Measurements from ENCODE around the gene ATF6. TPM values are rescaled to one million over a fixed set of nuclear protein-coding genes. Genes with fewer than 3 reads are reported as not detected.

Gene ATF6
- total RNA-seq, 1 experiment from 2014 or later = 16.4 TPM

DNA sequence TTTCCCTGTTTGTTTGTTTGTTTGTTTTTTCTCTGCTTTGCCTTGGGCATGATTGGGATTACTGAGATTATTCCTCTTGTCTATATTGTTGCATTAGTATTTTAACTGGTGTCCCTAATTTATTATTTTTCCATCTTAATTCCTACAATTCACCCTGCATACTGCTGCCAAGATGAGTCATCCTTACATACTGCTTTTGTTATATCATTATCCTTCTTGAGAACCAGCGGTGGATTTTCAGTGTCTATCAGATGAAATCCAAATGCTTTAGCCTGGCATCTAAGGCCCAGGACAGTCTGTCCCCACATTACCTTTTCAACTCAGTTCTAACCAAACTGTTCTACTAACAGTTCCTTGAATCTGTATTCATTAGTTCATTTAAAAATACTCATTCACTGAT lies 155.9 kb downstream of the ATF6 start:
- H3K4me3 ChIP-seq (ENCODE audit: low read depth in 2 of 2, low read length in 2 of 2) = no peak overlapping the region
- no peaks in the 10 kb centered on the region for H3K9me3 ChIP-seq (ENCODE audit: control insufficient read depth, insufficient read depth, low read depth, low read length)
- POLR2A ChIA-PET = no interaction called here
- no peak for DNase-seq (ENCODE audit: low read depth, low spot score)
- intact Hi-C loops (cut with micrococcal nuclease; ENCODE audit: unreplicated experiment) (loop anchor here (10.0 kb wide), 1 partner anchor 47 kb away; no protein-coding TSS in a partner anchor), in situ Hi-C loops (cut with HindIII; ENCODE audit: low pct_unique_long_range_greater_than_20kb, low sequenced_read_pairs) (no loop called here)
- CTCF ChIA-PET = no interaction called here
- no peak overlapping the region for H3K27ac ChIP-seq (ENCODE audit: low read length)
- no peaks in the 10 kb centered on the region for H3K4me1 ChIP-seq (ENCODE audit: control insufficient read depth, insufficient read depth, low read length)
- no peaks in the 10 kb centered on the region for H3K36me3 ChIP-seq (ENCODE audit: control insufficient read depth, insufficient read depth, low read length)
- no peaks in the 10 kb centered on the region for H3K27me3 ChIP-seq (ENCODE audit: control insufficient read depth, insufficient read depth, low read length)
- no peak for ATAC-seq
- no TSS peak for BruUV-seq (replicated peaks)
- TF ChIP-seq TCF7L2 (IDR thresholded peaks at IDR 0.05; ENCODE audit: low read depth, low read length) (no peak), POLR2AphosphoS5 (IDR thresholded peaks at IDR 0.05; ENCODE audit: low read depth, low read length) (no peak), SIN3A (IDR thresholded peaks at IDR 0.05; ENCODE audit: borderline replicate concordance, insufficient read depth, low read depth, low read length) (no peak)
- TF ChIP-seq, protein P1, sequence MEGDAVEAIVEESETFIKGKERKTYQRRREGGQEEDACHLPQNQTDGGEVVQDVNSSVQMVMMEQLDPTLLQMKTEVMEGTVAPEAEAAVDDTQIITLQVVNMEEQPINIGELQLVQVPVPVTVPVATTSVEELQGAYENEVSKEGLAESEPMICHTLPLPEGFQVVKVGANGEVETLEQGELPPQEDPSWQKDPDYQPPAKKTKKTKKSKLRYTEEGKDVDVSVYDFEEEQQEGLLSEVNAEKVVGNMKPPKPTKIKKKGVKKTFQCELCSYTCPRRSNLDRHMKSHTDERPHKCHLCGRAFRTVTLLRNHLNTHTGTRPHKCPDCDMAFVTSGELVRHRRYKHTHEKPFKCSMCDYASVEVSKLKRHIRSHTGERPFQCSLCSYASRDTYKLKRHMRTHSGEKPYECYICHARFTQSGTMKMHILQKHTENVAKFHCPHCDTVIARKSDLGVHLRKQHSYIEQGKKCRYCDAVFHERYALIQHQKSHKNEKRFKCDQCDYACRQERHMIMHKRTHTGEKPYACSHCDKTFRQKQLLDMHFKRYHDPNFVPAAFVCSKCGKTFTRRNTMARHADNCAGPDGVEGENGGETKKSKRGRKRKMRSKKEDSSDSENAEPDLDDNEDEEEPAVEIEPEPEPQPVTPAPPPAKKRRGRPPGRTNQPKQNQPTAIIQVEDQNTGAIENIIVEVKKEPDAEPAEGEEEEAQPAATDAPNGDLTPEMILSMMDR (IDR thresholded peaks at IDR 0.05) = no peak
- TF ChIP-seq, protein P2, sequence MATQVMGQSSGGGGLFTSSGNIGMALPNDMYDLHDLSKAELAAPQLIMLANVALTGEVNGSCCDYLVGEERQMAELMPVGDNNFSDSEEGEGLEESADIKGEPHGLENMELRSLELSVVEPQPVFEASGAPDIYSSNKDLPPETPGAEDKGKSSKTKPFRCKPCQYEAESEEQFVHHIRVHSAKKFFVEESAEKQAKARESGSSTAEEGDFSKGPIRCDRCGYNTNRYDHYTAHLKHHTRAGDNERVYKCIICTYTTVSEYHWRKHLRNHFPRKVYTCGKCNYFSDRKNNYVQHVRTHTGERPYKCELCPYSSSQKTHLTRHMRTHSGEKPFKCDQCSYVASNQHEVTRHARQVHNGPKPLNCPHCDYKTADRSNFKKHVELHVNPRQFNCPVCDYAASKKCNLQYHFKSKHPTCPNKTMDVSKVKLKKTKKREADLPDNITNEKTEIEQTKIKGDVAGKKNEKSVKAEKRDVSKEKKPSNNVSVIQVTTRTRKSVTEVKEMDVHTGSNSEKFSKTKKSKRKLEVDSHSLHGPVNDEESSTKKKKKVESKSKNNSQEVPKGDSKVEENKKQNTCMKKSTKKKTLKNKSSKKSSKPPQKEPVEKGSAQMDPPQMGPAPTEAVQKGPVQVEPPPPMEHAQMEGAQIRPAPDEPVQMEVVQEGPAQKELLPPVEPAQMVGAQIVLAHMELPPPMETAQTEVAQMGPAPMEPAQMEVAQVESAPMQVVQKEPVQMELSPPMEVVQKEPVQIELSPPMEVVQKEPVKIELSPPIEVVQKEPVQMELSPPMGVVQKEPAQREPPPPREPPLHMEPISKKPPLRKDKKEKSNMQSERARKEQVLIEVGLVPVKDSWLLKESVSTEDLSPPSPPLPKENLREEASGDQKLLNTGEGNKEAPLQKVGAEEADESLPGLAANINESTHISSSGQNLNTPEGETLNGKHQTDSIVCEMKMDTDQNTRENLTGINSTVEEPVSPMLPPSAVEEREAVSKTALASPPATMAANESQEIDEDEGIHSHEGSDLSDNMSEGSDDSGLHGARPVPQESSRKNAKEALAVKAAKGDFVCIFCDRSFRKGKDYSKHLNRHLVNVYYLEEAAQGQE (IDR thresholded peaks at IDR 0.05; ENCODE audit: insufficient read depth in 1 of 2, low read depth in 2 of 2, low read length in 1 of 2) = no peak

DNA sequence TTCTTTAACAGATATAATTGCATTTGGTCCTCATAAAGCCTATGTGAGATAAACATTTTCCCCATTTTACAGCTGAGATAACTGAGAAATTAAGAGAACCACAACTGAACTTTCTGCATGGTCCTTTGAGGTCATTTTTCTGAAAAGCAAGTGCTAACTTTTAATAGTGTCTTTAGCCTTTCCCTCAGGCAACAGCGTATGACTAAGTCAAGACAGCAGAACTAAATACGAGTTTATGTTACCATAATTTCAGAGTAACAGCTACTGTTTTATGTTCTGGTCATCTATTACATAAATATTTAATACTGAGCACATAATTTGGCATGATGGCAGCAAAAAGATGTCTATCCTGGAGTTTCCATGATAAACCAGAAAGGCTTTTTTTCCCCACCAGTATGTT lies 161.9 kb downstream of the ATF6 start:
- Histone ChIP-seq H3K9me3 (ENCODE audit: control insufficient read depth, insufficient read depth, low read depth, low read length) (no peaks in the 10 kb centered on the region), H3K27me3 (ENCODE audit: control insufficient read depth, insufficient read depth, low read length) (no peaks in the 10 kb centered on the region), H3K4me3 (ENCODE audit: low read depth in 2 of 2, low read length in 2 of 2) (no peak overlapping the region), H3K4me1 (ENCODE audit: control insufficient read depth, insufficient read depth, low read length) (no peaks in the 10 kb centered on the region), H3K27ac (ENCODE audit: low read length) (no peak overlapping the region), H3K36me3 (ENCODE audit: control insufficient read depth, insufficient read depth, low read length) (no peaks in the 10 kb centered on the region)
- TF ChIP-seq POLR2AphosphoS5 (IDR thresholded peaks at IDR 0.05; ENCODE audit: low read depth, low read length) (no peak), SIN3A (IDR thresholded peaks at IDR 0.05; ENCODE audit: borderline replicate concordance, insufficient read depth, low read depth, low read length) (no peak), TCF7L2 (IDR thresholded peaks at IDR 0.05; ENCODE audit: low read depth, low read length) (no peak)
- TF ChIP-seq, protein P2 (IDR thresholded peaks at IDR 0.05; ENCODE audit: insufficient read depth in 1 of 2, low read depth in 2 of 2, low read length in 1 of 2) = no peak
- TF ChIP-seq, protein P1 (IDR thresholded peaks at IDR 0.05) = no peak
- no peak for DNase-seq (ENCODE audit: low read depth, low spot score)
- no TSS peak for BruUV-seq (replicated peaks)
- ChIA-PET POLR2A (no interaction called here), CTCF (no interaction called here)
- in situ Hi-C loops (cut with HindIII; ENCODE audit: low pct_unique_long_range_greater_than_20kb, low sequenced_read_pairs) (no loop called here), intact Hi-C loops (cut with micrococcal nuclease; ENCODE audit: unreplicated experiment) (loop anchor here (10.0 kb wide), 1 partner anchor 53 kb away; no protein-coding TSS in a partner anchor)
- ATAC-seq = no peak

Data from Panc1 (cell line).